GM13977 (cell line): ENCODE measurements around the gene CAMTA1.
"Not testable (repeated sequence)": the region's sequence is repeated elsewhere in the genome, so short reads cannot be mapped to it uniquely, and the experiment has no call there.

ENCODE experiments used
- DNase-seq: peaks from one replicate; pipeline ENCODE4 v3.0.0; 2012; ENCODE audit warnings: low spot score
- CTCF ChIP-seq: IDR thresholded peaks from 2 replicates; pipeline ENCODE4 v1.5.1; 2012; ENCODE audit warnings: mild to moderate bottlenecking, control low read depth; ENCODE audit not compliant: insufficient read depth; ENCODE audit errors: extremely low read depth, missing control alignments
- in situ Hi-C: fragments of 300-500 bp; cut with MboI; formaldehyde crosslinking; loops from one replicate; pipeline ENCODE4 v1.12.0; 2022; ENCODE audit warnings: low sequenced_read_pairs, low pct_unique_long_range_greater_than_20kb, mixed read lengths, inconsistent platforms; ENCODE audit not compliant: unreplicated experiment

CAMTA1 gene

GRCh38 chr1:7375329-7375728 lies 590.1 kb downstream of the CAMTA1 start:
- no peak for TF ChIP-seq CTCF
- in situ Hi-C loops, result no loop called here
- DNase-seq, result no peak

GRCh38 chr1:7375781-7376660 lies 590.8 kb downstream of the CAMTA1 start:
- in situ Hi-C loops, result no loop called here
- DNase-seq, result no peak
- TF ChIP-seq CTCF, result no peak

- no peak for TF ChIP-seq CTCF
- DNase-seq, result no peak
- in situ Hi-C loops, result no loop called here
These were observed 591.4 kb downstream of the CAMTA1 start for GRCh38 chr1:7376676-7377075.

GRCh38 chr1:7378346-7379130 lies 593.3 kb downstream of the CAMTA1 start:
- no peak for TF ChIP-seq CTCF
- DNase-seq, result no peak
- in situ Hi-C loops, result no loop called here

- no peak for DNase-seq
- in situ Hi-C loops, result no loop called here
- TF ChIP-seq CTCF, result no peak
These were observed 594.3 kb downstream of the CAMTA1 start for GRCh38 chr1:7379441-7379971.

- DNase-seq, in situ Hi-C loops: not testable (repeated sequence)
These were observed 594.8 kb downstream of the CAMTA1 start for GRCh38 chr1:7380068-7380467.

GRCh38 chr1:7380712-7381111 lies 595.5 kb downstream of the CAMTA1 start:
- TF ChIP-seq CTCF, result no peak
- no peak for DNase-seq
- in situ Hi-C loops, result no loop called here

- DNase-seq, in situ Hi-C loops: not testable (repeated sequence)
These were observed 596.5 kb downstream of the CAMTA1 start for GRCh38 chr1:7381729-7382128.
